ENCODE results near the gene MXI1. TPM values are rescaled to one million over a fixed set of nuclear protein-coding genes. Genes with fewer than 3 reads are reported as not detected.

The MXI1 gene
- total and polyA plus RNA-seq, 4 donors: 9.6 to 52.0 (median 14.2) TPM

DNA sequence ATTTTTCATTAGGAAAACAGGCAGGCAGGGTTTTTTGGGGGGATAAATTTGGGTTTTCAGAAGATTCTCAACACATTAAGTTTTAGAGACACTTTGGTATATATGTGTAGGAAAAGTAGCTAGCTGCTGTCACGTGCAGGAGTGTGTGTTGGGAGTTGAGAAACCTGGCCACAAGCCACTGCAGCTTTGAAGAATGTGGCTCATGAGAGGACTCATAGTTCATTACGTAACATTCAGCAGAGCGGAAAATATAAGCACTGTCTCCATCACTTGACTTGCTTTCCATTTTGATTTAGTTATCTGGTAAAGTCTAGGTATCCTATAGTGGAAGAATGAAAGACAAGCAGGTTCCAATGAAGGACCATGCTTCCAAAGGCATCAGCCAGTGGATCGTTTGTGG lies 66.1 kb downstream of the MXI1 start:
- Histone ChIP-seq H3K4me3 (ENCODE audit: low read depth in 1 of 3, low read length in 3 of 3) (no peak overlapping the region), H3K27me3 (ENCODE audit: control insufficient read depth in 4 of 4, insufficient read depth in 4 of 4, low read length in 3 of 4) (no peaks in the 10 kb centered on the region), H3K36me3 (ENCODE audit: control insufficient read depth in 4 of 4, insufficient read depth in 3 of 4, low read depth in 1 of 4, low read length in 3 of 4) (peaks cover 0 to 2% (median 0%) of the 10 kb centered on the region in 4 donors), H3K4me1 (ENCODE audit: control insufficient read depth in 4 of 4, insufficient read depth in 4 of 4, low read length in 3 of 4) (peaks cover 6 to 21% (median 16%) of the 10 kb centered on the region in 4 donors), H3K9ac (ENCODE audit: low read depth in 1 of 2, low read length in 2 of 2) (no peak overlapping the region), H3K9me3 (ENCODE audit: control insufficient read depth in 4 of 4, low read length in 3 of 4) (no peaks in the 10 kb centered on the region), H3K27ac (ENCODE audit: low read depth in 1 of 2, low read length in 2 of 2) (no peak overlapping the region)
- 53% methylated on average over 4 of the region's 4 CpGs for WGBS
- TF ChIP-seq, protein P1, sequence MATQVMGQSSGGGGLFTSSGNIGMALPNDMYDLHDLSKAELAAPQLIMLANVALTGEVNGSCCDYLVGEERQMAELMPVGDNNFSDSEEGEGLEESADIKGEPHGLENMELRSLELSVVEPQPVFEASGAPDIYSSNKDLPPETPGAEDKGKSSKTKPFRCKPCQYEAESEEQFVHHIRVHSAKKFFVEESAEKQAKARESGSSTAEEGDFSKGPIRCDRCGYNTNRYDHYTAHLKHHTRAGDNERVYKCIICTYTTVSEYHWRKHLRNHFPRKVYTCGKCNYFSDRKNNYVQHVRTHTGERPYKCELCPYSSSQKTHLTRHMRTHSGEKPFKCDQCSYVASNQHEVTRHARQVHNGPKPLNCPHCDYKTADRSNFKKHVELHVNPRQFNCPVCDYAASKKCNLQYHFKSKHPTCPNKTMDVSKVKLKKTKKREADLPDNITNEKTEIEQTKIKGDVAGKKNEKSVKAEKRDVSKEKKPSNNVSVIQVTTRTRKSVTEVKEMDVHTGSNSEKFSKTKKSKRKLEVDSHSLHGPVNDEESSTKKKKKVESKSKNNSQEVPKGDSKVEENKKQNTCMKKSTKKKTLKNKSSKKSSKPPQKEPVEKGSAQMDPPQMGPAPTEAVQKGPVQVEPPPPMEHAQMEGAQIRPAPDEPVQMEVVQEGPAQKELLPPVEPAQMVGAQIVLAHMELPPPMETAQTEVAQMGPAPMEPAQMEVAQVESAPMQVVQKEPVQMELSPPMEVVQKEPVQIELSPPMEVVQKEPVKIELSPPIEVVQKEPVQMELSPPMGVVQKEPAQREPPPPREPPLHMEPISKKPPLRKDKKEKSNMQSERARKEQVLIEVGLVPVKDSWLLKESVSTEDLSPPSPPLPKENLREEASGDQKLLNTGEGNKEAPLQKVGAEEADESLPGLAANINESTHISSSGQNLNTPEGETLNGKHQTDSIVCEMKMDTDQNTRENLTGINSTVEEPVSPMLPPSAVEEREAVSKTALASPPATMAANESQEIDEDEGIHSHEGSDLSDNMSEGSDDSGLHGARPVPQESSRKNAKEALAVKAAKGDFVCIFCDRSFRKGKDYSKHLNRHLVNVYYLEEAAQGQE (IDR thresholded peaks at IDR 0.05): no peak
- peak; percentile 29 for TF ChIP-seq YY1 (IDR thresholded peaks at IDR 0.05)
- peak in 1 of 2 donors; percentile 40 for TF ChIP-seq JUND (IDR thresholded peaks at IDR 0.05)
- peak in 1 of 2 donors; percentile 37 for TF ChIP-seq HNF4A (conservative IDR thresholded peaks at IDR 0.05)
- no peak for DNase-seq (ENCODE audit: low spot score)

DNA sequence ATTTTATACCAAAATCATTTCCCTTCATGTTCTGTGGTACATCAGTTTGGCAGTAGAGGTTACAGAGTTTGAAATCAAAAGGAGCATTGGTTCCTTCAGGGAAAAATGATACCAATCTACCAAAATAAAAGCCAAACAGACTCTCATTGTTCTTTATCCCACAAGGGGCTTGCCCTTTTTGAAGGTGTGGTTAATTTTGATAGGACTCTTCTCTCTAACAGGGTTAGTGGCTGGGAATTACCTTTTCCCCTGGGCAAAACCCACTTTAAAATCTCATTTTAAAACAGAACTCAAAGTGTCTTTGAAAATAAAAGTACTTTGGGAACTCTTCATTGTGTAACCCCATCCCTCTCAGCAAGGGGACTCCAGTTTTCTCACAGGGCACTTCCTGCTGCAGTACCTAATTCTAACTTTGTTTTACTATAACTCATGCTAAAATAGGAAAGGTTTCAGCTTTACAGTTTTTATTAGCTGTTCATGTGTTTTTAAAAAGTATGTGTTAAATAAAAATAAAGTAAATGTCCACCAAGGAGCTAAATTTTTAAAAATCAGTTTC lies 66.7 kb downstream of the MXI1 start:
- TF ChIP-seq HNF4G (IDR thresholded peaks at IDR 0.05): no peak
- TF ChIP-seq TAF1 (conservative IDR thresholded peaks at IDR 0.05): no peak
- no peak for TF ChIP-seq RAD21 (IDR thresholded peaks at IDR 0.05)
- TF ChIP-seq HNF4A (conservative IDR thresholded peaks at IDR 0.05): no peak
- TF ChIP-seq, protein P2, sequence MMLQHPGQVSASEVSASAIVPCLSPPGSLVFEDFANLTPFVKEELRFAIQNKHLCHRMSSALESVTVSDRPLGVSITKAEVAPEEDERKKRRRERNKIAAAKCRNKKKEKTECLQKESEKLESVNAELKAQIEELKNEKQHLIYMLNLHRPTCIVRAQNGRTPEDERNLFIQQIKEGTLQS (IDR thresholded peaks at IDR 0.05): no peak
- TF ChIP-seq FOXA2 (IDR thresholded peaks at IDR 0.05): no peak
- TF ChIP-seq NR2F2 (IDR thresholded peaks at IDR 0.05): no peak
- TF ChIP-seq RXRA (IDR thresholded peaks at IDR 0.05): no peak
- TF ChIP-seq JUND (IDR thresholded peaks at IDR 0.05): no peak
- TF ChIP-seq SP1 (IDR thresholded peaks at IDR 0.05): no peak
- no peak for TF ChIP-seq EGR1 (IDR thresholded peaks at IDR 0.05; ENCODE audit: low read depth in 2 of 2)
- TF ChIP-seq, protein P3, sequence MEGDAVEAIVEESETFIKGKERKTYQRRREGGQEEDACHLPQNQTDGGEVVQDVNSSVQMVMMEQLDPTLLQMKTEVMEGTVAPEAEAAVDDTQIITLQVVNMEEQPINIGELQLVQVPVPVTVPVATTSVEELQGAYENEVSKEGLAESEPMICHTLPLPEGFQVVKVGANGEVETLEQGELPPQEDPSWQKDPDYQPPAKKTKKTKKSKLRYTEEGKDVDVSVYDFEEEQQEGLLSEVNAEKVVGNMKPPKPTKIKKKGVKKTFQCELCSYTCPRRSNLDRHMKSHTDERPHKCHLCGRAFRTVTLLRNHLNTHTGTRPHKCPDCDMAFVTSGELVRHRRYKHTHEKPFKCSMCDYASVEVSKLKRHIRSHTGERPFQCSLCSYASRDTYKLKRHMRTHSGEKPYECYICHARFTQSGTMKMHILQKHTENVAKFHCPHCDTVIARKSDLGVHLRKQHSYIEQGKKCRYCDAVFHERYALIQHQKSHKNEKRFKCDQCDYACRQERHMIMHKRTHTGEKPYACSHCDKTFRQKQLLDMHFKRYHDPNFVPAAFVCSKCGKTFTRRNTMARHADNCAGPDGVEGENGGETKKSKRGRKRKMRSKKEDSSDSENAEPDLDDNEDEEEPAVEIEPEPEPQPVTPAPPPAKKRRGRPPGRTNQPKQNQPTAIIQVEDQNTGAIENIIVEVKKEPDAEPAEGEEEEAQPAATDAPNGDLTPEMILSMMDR (IDR thresholded peaks at IDR 0.05; ENCODE audit: low read depth, low read length, missing input control): no peak
- no peak for TF ChIP-seq FOXA1 (IDR thresholded peaks at IDR 0.05)
- no peak for TF ChIP-seq YY1 (IDR thresholded peaks at IDR 0.05)
- TF ChIP-seq GABPA (IDR thresholded peaks at IDR 0.05 in 1 of 2, conservative IDR thresholded peaks at IDR 0.05 in 1 of 2): no peak
- TF ChIP-seq, protein P4, sequence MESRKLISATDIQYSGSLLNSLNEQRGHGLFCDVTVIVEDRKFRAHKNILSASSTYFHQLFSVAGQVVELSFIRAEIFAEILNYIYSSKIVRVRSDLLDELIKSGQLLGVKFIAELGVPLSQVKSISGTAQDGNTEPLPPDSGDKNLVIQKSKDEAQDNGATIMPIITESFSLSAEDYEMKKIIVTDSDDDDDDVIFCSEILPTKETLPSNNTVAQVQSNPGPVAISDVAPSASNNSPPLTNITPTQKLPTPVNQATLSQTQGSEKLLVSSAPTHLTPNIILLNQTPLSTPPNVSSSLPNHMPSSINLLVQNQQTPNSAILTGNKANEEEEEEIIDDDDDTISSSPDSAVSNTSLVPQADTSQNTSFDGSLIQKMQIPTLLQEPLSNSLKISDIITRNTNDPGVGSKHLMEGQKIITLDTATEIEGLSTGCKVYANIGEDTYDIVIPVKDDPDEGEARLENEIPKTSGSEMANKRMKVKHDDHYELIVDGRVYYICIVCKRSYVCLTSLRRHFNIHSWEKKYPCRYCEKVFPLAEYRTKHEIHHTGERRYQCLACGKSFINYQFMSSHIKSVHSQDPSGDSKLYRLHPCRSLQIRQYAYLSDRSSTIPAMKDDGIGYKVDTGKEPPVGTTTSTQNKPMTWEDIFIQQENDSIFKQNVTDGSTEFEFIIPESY (IDR thresholded peaks at IDR 0.05): no peak
- Histone ChIP-seq H3K9me3 (ENCODE audit: control insufficient read depth in 4 of 4, low read length in 3 of 4) (no peaks in the 10 kb centered on the region), H3K4me1 (ENCODE audit: control insufficient read depth in 4 of 4, insufficient read depth in 4 of 4, low read length in 3 of 4) (peaks cover 4 to 21% (median 10%) of the 10 kb centered on the region in 4 donors), H3K27ac (ENCODE audit: low read depth in 1 of 2, low read length in 2 of 2) (no peak overlapping the region), H3K27me3 (ENCODE audit: control insufficient read depth in 4 of 4, insufficient read depth in 4 of 4, low read length in 3 of 4) (no peaks in the 10 kb centered on the region), H3K36me3 (ENCODE audit: control insufficient read depth in 4 of 4, insufficient read depth in 3 of 4, low read depth in 1 of 4, low read length in 3 of 4) (peaks cover 0 to 2% (median 0%) of the 10 kb centered on the region in 4 donors), H3K9ac (ENCODE audit: low read depth in 1 of 2, low read length in 2 of 2) (no peak overlapping the region), H3K4me3 (ENCODE audit: low read depth in 1 of 3, low read length in 3 of 3) (no peak overlapping the region)
- DNase-seq (ENCODE audit: low spot score): no peak
